Placental pericyte (primary cell): Measurements from ENCODE around the gene TOR3A. TPM values are rescaled to one million over a fixed set of nuclear protein-coding genes. Genes with fewer than 3 reads are reported as not detected.

Experiments used
- small RNA-seq: library from RNA; depleted of rRNA; stranded (forward); fragments of <200 nt; gene quantifications from one replicate; pipeline ENCODE3, GENCODE V24; 2012; ENCODE audit warnings: low replicate concordance
- total RNA-seq: library from RNA; depleted of rRNA; stranded (reverse); fragments of >200 nt; gene quantifications from 2 replicates; pipeline ENCODE4 v1.2.3, GENCODE V29; 2012

TOR3A gene
- total RNA-seq, result 36.8 and 44.0 TPM in 2 replicates

GRCh38 chr1:179081687-179082332 is at the start of gene TOR3A:
TSS of gene TOR3A (plus strand) at chr1:179082070. CDS start at chr1:179082129, 59 bp downstream.

Small RNA genes within 50 kb of the gene (small RNA-seq; reads per million reads assigned to genes)
- not detected for gene AL512326.3

Other genes starting within 250 kb of the TOR3A start
- gene ANGPTL1, start 211.0 kb upstream of the TOR3A start, total RNA-seq, result 0.57 and 17.1 TPM in 2 replicates
- 26.5 and 45.4 TPM in 2 replicates for gene FAM20B, start 56.2 kb upstream of the TOR3A start, total RNA-seq
- 46.0 and 81.5 TPM in 2 replicates for gene ABL2, start 147.6 kb downstream of the TOR3A start, total RNA-seq
- 31.5 and 38.1 TPM in 2 replicates for gene SOAT1, start 211.7 kb downstream of the TOR3A start, total RNA-seq